Transverse colon (tissue), 4 donors: Measurements from ENCODE around the gene TMEM59L. TPM values are rescaled to one million over a fixed set of nuclear protein-coding genes. Genes with fewer than 3 reads are reported as not detected.

ENCODE experiments used
- DNase-seq: peaks from one replicate; pipeline ENCODE4 v3.0.0-alpha.2; 2019
- H3K27ac ChIP-seq, 4 donors: fragments of 200-600 bp; sonication (generic); 2 replicates each; pipeline ENCODE4 v1.5.1; 2016 to 2018; ENCODE audit warnings: inconsistent platforms in 4 of 4
- H3K27me3 ChIP-seq: fragments of 200-600 bp; sonication (generic); 2 replicates; pipeline ENCODE4 v1.5.1; 2017; ENCODE audit warnings: inconsistent platforms
- H3K36me3 ChIP-seq, 4 donors: fragments of 200-600 bp; sonication (generic); 2 replicates each; pipeline ENCODE4 v1.5.1; 2017 to 2019; ENCODE audit warnings: inconsistent platforms in 4 of 4
- H3K4me1 ChIP-seq, 4 donors: fragments of 200-600 bp; sonication (generic); 2 replicates each; pipeline ENCODE4 v1.5.1; 2017 to 2020; ENCODE audit warnings: inconsistent platforms in 4 of 4
- H3K4me3 ChIP-seq, 4 donors: fragments of 200-600 bp; sonication (generic); 1 replicate in 1 of 4; 2 replicates in 3 of 4; pipeline versions ENCODE4 v1.5.1 to v1.6.1; 2017 to 2019; ENCODE audit warnings: inconsistent platforms in 4 of 4
- H3K9me3 ChIP-seq, 2 donors: fragments of 200-600 bp; sonication (generic); 2 replicates each; pipeline ENCODE4 v1.5.1; 2017 to 2019; ENCODE audit warnings: inconsistent platforms in 2 of 2
- EP300 ChIP-seq: sonication (generic); formaldehyde crosslinking; IDR thresholded peaks from one replicate; pipeline ENCODE4 v1.6.1; 2017; ENCODE audit warnings: antibody characterized with exemption, low read depth
- POLR2A ChIP-seq: fragments of 450-650 bp; IDR thresholded peaks from one replicate; pipeline ENCODE4 v1.6.1; 2016; ENCODE audit warnings: antibody characterized with exemption, mild to moderate bottlenecking, moderate library complexity
- POLR2AphosphoS5 ChIP-seq, 3 donors: sonication (generic); formaldehyde crosslinking; IDR thresholded peaks; one replicate each; pipeline ENCODE4 v1.6.1; 2016; ENCODE audit warnings: antibody characterized with exemption in 3 of 3
- WGBS, 2 donors: methylation state at CpG; one replicate each; pipeline ENCODE4 v1.1.5; 2018; ENCODE audit warnings: low coverage in 1 of 2; 5-methylcytosine and 5-hydroxymethylcytosine counted together
- in situ Hi-C, 4 donors: fragments of 200-750 bp; cut with MboI; loops; one replicate each; pipeline versions ENCODE4 v1.15.0 to v1.15.1; 2017; ENCODE audit warnings: low sequenced_read_pairs in 3 of 4, low pct_ligation_motif_present in 1 of 4, low pct_unique_long_range_greater_than_20kb in 1 of 4
- intact Hi-C: fragments of 100-400 bp; cut with DNase I; formaldehyde crosslinking; loops from one replicate; pipeline ENCODE4 v1.15.1; 2023; ENCODE audit warnings: low total_unique reads
- total RNA-seq, 4 donors: library from RNA; depleted of rRNA; stranded (reverse); fragments of >200 nt; gene quantifications; one replicate each; pipeline ENCODE4 v1.1.0, GENCODE V29; 2016
- TF ChIP-seq, protein P1 (sequence below), 5 experiments: fragments of 200-600 bp in 3 of 5; fragments of 450-650 bp in 2 of 5; sonication (generic) in 3 of 5; IDR thresholded peaks; 1 replicate in 2 of 5; 2 replicates in 3 of 5; pipeline ENCODE4 v1.5.1; 2016 to 2017; ENCODE audit warnings: antibody characterized with exemption in 5 of 5, inconsistent platforms in 3 of 5, mild to moderate bottlenecking in 2 of 5, moderate library complexity in 1 of 5

Gene TMEM59L
- total RNA-seq, 4 donors from 2014 or later, result 0.48 to 21.7 (median 8.6) TPM

DNA sequence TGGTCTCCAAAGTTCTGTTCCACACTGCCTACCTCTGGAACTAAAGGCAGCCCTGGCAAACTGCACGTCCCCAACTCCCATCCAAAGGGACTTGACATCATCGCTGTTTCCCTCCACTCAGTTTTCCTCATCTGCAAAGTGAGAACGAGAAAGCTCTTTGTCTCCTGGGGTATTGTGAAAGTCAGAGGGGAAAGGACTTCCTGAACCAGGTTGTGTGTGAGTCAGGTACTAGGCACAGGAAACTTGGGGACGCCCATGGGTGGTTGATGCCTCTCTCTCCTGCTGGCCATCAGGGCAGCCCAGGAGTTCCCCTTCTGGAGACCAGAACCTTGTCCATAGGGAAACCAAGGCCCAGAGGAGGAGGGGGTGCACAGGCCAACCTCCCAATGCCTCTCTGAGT, 10.8 kb upstream of the TMEM59L start:
- TF ChIP-seq EP300, result no peak
- TF ChIP-seq, protein P1, sequence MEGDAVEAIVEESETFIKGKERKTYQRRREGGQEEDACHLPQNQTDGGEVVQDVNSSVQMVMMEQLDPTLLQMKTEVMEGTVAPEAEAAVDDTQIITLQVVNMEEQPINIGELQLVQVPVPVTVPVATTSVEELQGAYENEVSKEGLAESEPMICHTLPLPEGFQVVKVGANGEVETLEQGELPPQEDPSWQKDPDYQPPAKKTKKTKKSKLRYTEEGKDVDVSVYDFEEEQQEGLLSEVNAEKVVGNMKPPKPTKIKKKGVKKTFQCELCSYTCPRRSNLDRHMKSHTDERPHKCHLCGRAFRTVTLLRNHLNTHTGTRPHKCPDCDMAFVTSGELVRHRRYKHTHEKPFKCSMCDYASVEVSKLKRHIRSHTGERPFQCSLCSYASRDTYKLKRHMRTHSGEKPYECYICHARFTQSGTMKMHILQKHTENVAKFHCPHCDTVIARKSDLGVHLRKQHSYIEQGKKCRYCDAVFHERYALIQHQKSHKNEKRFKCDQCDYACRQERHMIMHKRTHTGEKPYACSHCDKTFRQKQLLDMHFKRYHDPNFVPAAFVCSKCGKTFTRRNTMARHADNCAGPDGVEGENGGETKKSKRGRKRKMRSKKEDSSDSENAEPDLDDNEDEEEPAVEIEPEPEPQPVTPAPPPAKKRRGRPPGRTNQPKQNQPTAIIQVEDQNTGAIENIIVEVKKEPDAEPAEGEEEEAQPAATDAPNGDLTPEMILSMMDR (IDR thresholded peaks at IDR 0.05), result no peak
- TF ChIP-seq POLR2AphosphoS5 (IDR thresholded peaks at IDR 0.05), result no peak
- no peak for TF ChIP-seq POLR2A
- Histone ChIP-seq H3K4me3 (no peak overlapping the region), H3K36me3 (no peaks in the 10 kb centered on the region), H3K27me3 (peaks cover 90% of the 10 kb centered on the region), H3K27ac (no peak overlapping the region), H3K4me1 (peaks cover 0 to 15% (median 7%) of the 10 kb centered on the region in 4 donors), H3K9me3 (no peaks in the 10 kb centered on the region)
- 75 to 86% methylated on average over 4 of the region's 4 CpGs for WGBS, 2 donors
- intact Hi-C loops (no loop called here), in situ Hi-C loops (loop anchor here in 1 of 4 donors (25.0 kb wide), 1 partner anchor 210 kb away; no protein-coding TSS in a partner anchor)
- no peak for DNase-seq

DNA sequence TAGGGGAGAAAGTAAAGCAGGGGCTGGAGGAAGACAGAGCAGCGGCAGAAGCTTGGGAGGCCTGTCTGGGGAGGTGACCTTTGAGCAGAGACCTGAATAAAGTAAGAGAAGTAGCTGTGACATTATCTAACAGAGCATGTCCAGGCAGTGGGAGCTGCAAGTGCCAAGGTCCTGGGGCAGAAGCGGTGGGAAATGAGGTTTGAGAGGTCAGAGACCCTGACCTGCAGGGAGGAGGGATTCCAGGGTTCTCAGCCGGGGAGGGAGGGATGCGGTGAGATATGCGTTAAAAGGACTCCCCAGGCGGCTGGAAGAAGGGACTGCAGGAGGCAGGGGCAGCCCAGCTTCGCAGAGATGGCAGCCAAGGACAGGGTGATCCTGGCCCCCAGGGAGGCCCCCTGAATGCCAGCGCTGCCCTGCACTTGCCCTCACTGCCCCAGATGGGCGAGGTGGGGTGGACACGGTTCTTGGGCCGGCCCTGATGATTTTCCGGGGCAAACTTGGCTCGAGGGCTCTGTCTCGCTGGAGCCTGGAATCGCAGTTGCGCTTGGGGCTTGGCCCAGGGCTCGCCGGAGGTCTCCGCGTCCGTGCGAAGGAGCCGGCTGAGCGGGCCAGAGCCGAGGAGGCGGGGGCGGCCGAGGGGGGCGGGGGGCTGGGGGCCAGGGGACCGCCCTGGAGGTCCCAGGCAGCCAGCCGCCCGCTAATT, 9.3 kb upstream of the TMEM59L start:
- Histone ChIP-seq H3K27me3 (peaks cover 96% of the 10 kb centered on the region), H3K36me3 (no peaks in the 10 kb centered on the region), H3K27ac (no peak overlapping the region), H3K4me1 (peaks cover 7 to 26% (median 16%) of the 10 kb centered on the region in 4 donors), H3K4me3 (no peak overlapping the region), H3K9me3 (no peaks in the 10 kb centered on the region)
- in situ Hi-C loops, result loop anchor here in 1 of 4 donors (25.0 kb wide), 1 partner anchor 209 kb away; no protein-coding TSS in a partner anchor
- no peak for DNase-seq
- TF ChIP-seq POLR2AphosphoS5 (IDR thresholded peaks at IDR 0.05), result no peak
- no peak for TF ChIP-seq EP300
- TF ChIP-seq, protein P1 (IDR thresholded peaks at IDR 0.05), result peak in 2 of 5 experiments; percentile 19 to 26
- no peak for TF ChIP-seq POLR2A
- 14 to 29% methylated on average over 1 to 13 of the region's 32 CpGs for WGBS, 2 donors
- intact Hi-C loops, result no loop called here

DNA sequence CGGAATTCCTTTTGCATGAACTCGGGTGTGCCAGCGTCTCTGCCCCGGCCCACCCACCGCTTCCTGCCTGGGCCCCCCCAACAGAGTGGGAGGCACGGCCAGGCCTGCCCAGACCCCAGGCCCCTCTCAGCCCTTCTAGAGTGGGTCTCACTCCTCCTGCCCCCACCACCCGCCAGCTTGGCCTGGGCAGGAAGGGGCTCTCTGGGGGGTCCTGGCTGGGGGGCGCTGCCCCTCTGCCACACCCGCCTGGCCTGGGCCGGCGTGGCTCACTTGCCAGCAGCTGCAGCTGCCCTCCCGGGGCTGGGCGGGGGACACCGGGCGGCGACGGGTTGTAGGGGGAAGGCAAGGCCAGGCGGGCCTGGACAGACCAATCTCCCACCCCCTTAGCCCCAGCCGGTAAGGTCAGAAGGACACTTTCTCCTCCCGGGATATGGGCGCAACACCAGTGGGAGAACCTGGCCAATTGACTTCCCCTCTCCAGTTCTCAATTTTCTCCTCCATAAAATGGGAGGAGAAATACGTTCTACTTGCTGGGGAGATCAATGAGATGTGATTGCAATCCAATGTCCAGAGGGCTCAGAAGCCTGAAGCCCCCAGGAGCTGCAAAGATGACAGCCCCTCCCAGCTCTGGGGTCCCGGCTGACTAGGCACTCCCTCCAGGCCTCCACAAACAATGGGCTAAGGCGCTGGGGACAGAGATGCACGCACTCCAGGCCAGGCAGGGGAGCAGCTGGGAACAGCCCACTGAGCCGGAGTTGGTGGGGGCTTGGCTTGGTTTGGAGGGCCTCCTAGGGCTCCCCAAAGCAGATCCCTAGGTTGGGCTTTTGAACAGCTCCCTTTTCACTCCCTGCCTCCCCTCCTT, 8.5 kb upstream of the TMEM59L start:
- 18% methylated on average over 19 of the region's 26 CpGs; no CpG with 5 or more reads in 1 of the 2 donors for WGBS, 2 donors
- TF ChIP-seq POLR2AphosphoS5 (IDR thresholded peaks at IDR 0.05) (no peak), POLR2A (no peak), EP300 (no peak)
- TF ChIP-seq, protein P1 (IDR thresholded peaks at IDR 0.05), result no peak
- Histone ChIP-seq H3K36me3 (no peaks in the 10 kb centered on the region), H3K27ac (no peak overlapping the region), H3K4me3 (no peak overlapping the region), H3K9me3 (no peaks in the 10 kb centered on the region), H3K4me1 (peaks cover 7 to 26% (median 16%) of the 10 kb centered on the region in 4 donors), H3K27me3 (peaks cover 96% of the 10 kb centered on the region)
- in situ Hi-C loops, result loop anchor here in 1 of 4 donors (25.0 kb wide), 1 partner anchor 208 kb away; no protein-coding TSS in a partner anchor
- intact Hi-C loops, result no loop called here
- DNase-seq, result no peak

DNA sequence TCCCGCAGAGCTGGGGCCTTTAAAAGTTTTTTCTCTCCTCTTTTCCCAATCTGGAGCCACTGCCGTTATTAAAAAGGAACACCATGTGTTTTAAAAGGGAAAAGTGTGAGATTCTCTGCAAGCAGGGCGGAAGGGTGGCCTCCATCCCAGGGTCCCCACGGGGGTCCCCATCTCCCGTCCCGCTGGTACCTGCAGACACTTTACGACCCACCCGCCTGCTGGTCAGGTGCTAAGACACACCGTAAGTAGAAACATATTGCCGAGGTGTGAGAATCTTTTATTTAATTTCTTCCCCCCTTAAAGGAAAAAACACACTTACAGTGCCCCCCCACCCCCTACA, 7.9 kb upstream of the TMEM59L start:
- H3K36me3 ChIP-seq, result no peaks in the 10 kb centered on the region
- no peak for DNase-seq
- peaks cover 7 to 26% (median 16%) of the 10 kb centered on the region in 4 donors for H3K4me1 ChIP-seq
- intact Hi-C loops (no loop called here), in situ Hi-C loops (loop anchor here in 1 of 4 donors (25.0 kb wide), 1 partner anchor 208 kb away; no protein-coding TSS in a partner anchor)
- peaks cover 96% of the 10 kb centered on the region for H3K27me3 ChIP-seq
- H3K27ac ChIP-seq, result no peak overlapping the region
- no peaks in the 10 kb centered on the region for H3K9me3 ChIP-seq
- WGBS, 2 donors, result 17 to 24% methylated on average over 7 to 10 of the region's 10 CpGs
- no peak for TF ChIP-seq POLR2A
- no peak for TF ChIP-seq POLR2AphosphoS5 (IDR thresholded peaks at IDR 0.05)
- H3K4me3 ChIP-seq, result no peak overlapping the region
